Activated B cell treated with CpG ODN at 0.5 μM for 24 hours (primary cell): ENCODE results near the gene CYB561D1. TPM values are rescaled to one million over a fixed set of nuclear protein-coding genes. Genes with fewer than 3 reads are reported as not detected.

Experiments
- ATAC-seq: fragments of 200-7000 bp; cut with Tn5 transposase; one replicate; pipeline ENCODE4 v1.10.0; 2021; ENCODE audit warnings: low read depth, mild to moderate bottlenecking, moderate library complexity
- CTCF ChIA-PET: fragments of 350-600 bp; sonication (Branson Sonifier 250); formaldehyde crosslinking; loops from one replicate; lab custom pipeline; 2021; ENCODE audit warnings: antibody characterized with exemption; lab: Charles Lee
- POLR2A ChIA-PET: fragments of 350-600 bp; sonication (Branson Sonifier 250); formaldehyde crosslinking; loops from one replicate; lab custom pipeline; 2021; ENCODE audit warnings: antibody characterized with exemption; lab: Charles Lee
- DNase-seq: peaks from one replicate; pipeline ENCODE4 v3.0.0; 2022
- H3K27ac Mint-ChIP-seq: one replicate; pipeline ENCODE4 v1.8.0; 2020; ENCODE audit warnings: mixed read lengths
- H3K27me3 Mint-ChIP-seq: one replicate; pipeline ENCODE4 v1.8.0; 2021; ENCODE audit warnings: mixed read lengths
- H3K36me3 Mint-ChIP-seq: one replicate; pipeline ENCODE4 v1.8.0; 2021; ENCODE audit warnings: low read depth, mixed read lengths
- H3K4me1 Mint-ChIP-seq: one replicate; pipeline ENCODE4 v1.8.0; 2021; ENCODE audit warnings: mixed read lengths
- H3K4me3 Mint-ChIP-seq: one replicate; pipeline ENCODE4 v1.8.0; 2020; ENCODE audit warnings: mild to moderate bottlenecking, mixed read lengths
- H3K9me3 Mint-ChIP-seq: one replicate; pipeline ENCODE4 v1.8.0; 2020; ENCODE audit warnings: mixed read lengths
- intact Hi-C: fragments of 100-400 bp; cut with micrococcal nuclease; formaldehyde crosslinking; loops from one replicate; pipeline ENCODE4 v1.15.1; 2024
- total RNA-seq: library from RNA; stranded (reverse); gene quantifications from 2 replicates; pipeline ENCODE4 v1.2.3, GENCODE V29; 2022
- TF ChIP-seq, protein P1 (sequence below): fragments of 200-600 bp; IDR thresholded peaks from one replicate; pipeline ENCODE4 v1.8.0; 2022; ENCODE audit warnings: antibody characterized with exemption, mild to moderate bottlenecking

Gene CYB561D1
- total RNA-seq, 1 donor from 2014 or later: 18.1 TPM

DNA sequence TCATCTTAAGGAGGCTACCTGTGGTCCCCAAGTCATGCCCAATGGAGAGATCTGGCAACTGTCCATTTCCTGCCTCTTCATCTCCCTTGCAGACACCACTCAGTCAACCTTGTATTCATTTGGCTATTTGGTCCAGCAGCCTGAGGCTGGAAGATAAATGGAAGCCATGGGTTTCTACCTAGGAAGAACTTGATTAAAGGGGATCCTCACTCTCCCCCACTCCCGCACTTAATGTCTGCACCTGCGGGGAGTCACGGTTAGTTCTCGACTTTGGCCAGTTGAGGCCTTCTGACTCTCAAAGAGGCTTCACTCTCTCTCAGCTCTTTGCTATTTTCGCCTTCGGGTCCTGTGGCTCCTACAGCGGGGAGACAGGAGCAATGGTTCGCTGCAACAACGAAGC is 18.6 kb upstream of the CYB561D1 start:
- ATAC-seq (no peak), DNase-seq (no peak)
- Mint-ChIP-seq H3K36me3 (no peaks in the 10 kb centered on the region), H3K9me3 (no peaks in the 10 kb centered on the region), H3K4me3 (no peak overlapping the region), H3K4me1 (no peaks in the 10 kb centered on the region), H3K27me3 (peaks cover 54% of the 10 kb centered on the region), H3K27ac (no peak overlapping the region)
- TF ChIP-seq, protein P1, sequence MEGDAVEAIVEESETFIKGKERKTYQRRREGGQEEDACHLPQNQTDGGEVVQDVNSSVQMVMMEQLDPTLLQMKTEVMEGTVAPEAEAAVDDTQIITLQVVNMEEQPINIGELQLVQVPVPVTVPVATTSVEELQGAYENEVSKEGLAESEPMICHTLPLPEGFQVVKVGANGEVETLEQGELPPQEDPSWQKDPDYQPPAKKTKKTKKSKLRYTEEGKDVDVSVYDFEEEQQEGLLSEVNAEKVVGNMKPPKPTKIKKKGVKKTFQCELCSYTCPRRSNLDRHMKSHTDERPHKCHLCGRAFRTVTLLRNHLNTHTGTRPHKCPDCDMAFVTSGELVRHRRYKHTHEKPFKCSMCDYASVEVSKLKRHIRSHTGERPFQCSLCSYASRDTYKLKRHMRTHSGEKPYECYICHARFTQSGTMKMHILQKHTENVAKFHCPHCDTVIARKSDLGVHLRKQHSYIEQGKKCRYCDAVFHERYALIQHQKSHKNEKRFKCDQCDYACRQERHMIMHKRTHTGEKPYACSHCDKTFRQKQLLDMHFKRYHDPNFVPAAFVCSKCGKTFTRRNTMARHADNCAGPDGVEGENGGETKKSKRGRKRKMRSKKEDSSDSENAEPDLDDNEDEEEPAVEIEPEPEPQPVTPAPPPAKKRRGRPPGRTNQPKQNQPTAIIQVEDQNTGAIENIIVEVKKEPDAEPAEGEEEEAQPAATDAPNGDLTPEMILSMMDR: no peak
- ChIA-PET CTCF (no interaction called here), POLR2A (no interaction called here)
- intact Hi-C loops: no loop called here

DNA sequence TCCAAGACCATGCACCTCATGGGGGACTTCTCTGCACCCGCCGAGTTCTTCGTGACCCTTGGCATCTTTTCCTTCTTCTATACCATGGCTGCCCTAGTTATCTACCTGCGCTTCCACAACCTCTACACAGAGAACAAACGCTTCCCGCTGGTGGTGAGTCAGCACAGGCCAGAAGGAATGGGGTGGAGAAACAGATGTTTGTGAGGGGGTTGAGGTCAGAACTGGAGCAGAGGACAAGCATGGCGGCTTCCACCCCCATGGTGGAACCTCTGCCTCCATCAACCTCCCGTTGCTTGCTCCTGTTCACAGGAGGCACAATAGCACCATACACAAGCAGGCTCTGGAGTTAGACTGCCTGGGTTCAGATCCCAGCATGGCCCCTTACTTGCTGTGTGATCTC is 17.1 kb upstream of the CYB561D1 start:
- DNase-seq (no peak), ATAC-seq (no peak)
- ChIA-PET CTCF (no interaction called here), POLR2A (no interaction called here)
- H3K27ac Mint-ChIP-seq: no peak overlapping the region
- H3K9me3 Mint-ChIP-seq: no peaks in the 10 kb centered on the region
- TF ChIP-seq, protein P1: no peak
- no peaks in the 10 kb centered on the region for H3K36me3 Mint-ChIP-seq
- peaks cover 53% of the 10 kb centered on the region for H3K27me3 Mint-ChIP-seq
- H3K4me3 Mint-ChIP-seq: no peak overlapping the region
- H3K4me1 Mint-ChIP-seq: no peaks in the 10 kb centered on the region
- intact Hi-C loops: no loop called here

DNA sequence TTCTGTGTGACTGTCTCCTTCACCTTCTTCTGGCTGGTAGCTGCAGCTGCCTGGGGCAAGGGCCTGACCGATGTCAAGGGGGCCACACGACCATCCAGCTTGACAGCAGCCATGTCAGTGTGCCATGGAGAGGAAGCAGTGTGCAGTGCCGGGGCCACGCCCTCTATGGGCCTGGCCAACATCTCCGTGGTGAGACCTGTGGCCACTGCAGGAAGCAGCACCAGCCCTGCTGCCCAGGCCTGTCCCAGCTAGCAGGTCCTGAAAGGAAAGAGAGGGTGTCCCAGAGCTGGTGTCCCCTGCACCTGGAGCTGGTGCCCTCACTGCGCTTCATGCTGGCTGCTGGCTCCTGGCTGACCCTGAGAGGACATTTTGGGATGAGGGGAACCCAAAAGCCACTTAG is 16.1 kb upstream of the CYB561D1 start:
- H3K27ac Mint-ChIP-seq: no peak overlapping the region
- intact Hi-C loops: no loop called here
- DNase-seq (no peak), ATAC-seq (no peak)
- CTCF ChIA-PET: no interaction called here
- no peaks in the 10 kb centered on the region for H3K36me3 Mint-ChIP-seq
- H3K4me1 Mint-ChIP-seq: peaks cover 4% of the 10 kb centered on the region
- H3K9me3 Mint-ChIP-seq: no peaks in the 10 kb centered on the region
- POLR2A ChIA-PET: no interaction called here
- peaks cover 48% of the 10 kb centered on the region for H3K27me3 Mint-ChIP-seq
- H3K4me3 Mint-ChIP-seq: no peak overlapping the region
- TF ChIP-seq, protein P1: no peak

DNA sequence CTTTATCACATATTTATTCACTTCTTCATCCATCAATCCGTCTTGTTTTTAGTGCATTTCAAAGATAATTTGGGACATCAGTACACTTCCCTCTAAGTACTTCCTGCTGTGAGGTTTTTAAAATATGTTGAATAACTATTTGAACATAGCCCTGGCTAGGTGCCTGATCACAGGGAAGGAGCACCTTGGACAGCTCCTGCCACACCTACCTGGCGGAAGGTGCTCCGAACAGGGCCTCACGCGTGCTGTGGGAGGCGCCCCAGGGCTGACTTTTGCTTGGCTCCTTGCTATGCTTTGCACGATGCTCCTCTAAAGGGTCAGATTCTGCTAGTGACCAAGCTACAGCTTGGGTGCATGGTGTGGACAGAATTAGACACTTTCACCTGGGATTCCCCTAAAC is 15.1 kb upstream of the CYB561D1 start:
- POLR2A ChIA-PET: no interaction called here
- peaks cover 2% of the 10 kb centered on the region for H3K36me3 Mint-ChIP-seq
- TF ChIP-seq, protein P1: no peak
- CTCF ChIA-PET: no interaction called here
- H3K4me1 Mint-ChIP-seq: peaks cover 10% of the 10 kb centered on the region
- H3K9me3 Mint-ChIP-seq: no peaks in the 10 kb centered on the region
- intact Hi-C loops: no loop called here
- H3K27me3 Mint-ChIP-seq: peaks cover 44% of the 10 kb centered on the region
- DNase-seq: no peak
- no peak overlapping the region for H3K27ac Mint-ChIP-seq
- ATAC-seq: no peak
- no peak overlapping the region for H3K4me3 Mint-ChIP-seq

DNA sequence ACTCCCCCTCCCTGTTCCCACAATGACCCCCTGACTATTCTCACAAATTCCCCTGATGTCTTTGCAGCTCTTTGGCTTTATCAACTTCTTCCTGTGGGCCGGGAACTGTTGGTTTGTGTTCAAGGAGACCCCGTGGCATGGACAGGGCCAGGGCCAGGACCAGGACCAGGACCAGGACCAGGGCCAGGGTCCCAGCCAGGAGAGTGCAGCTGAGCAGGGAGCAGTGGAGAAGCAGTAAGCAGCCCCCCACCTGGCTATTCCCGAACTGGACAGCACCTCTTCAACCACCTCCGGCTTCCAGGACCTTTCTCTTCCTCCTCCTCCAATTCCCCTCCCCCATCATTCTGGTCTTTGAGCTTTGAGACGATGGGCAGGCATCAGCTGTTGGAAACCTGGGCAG is 14.6 kb upstream of the CYB561D1 start:
- Mint-ChIP-seq H3K36me3 (peaks cover 5% of the 10 kb centered on the region), H3K4me3 (no peak overlapping the region), H3K27me3 (peaks cover 42% of the 10 kb centered on the region), H3K9me3 (no peaks in the 10 kb centered on the region), H3K27ac (no peak overlapping the region), H3K4me1 (peaks cover 14% of the 10 kb centered on the region)
- DNase-seq (no peak), ATAC-seq (no peak)
- intact Hi-C loops: no loop called here
- POLR2A ChIA-PET: interaction anchor here (0.6 kb wide), 1 partner anchor 54 kb away, joined by 3 read pairs; no protein-coding TSS in a partner anchor
- CTCF ChIA-PET: no interaction called here
- TF ChIP-seq, protein P1: no peak
